WTC11 (cell line): ENCODE data around the gene FCHSD2. TPM values are rescaled to one million over a fixed set of nuclear protein-coding genes. Genes with fewer than 3 reads are reported as not detected.

ENCODE experiments used
- ATF1 ChIP-seq: sonication (generic); formaldehyde crosslinking; IDR thresholded peaks from 2 replicates; pipeline ENCODE4 v1.8.1; 2023; ENCODE audit warnings: mild to moderate bottlenecking, moderate library complexity, missing genetic modification reagents
- ATF6 ChIP-seq: sonication (generic); formaldehyde crosslinking; IDR thresholded peaks from 2 replicates; pipeline ENCODE4 v1.8.1; 2023; ENCODE audit warnings: mild to moderate bottlenecking, missing genetic modification reagents
- CREB1 ChIP-seq: sonication (generic); formaldehyde crosslinking; IDR thresholded peaks from 2 replicates; pipeline ENCODE4 v1.8.0; 2023; ENCODE audit warnings: mild to moderate bottlenecking, missing genetic modification reagents
- FOXJ3 ChIP-seq: sonication (generic); formaldehyde crosslinking; IDR thresholded peaks from 2 replicates; pipeline ENCODE4 v1.9.0; 2021; ENCODE audit warnings: missing genetic modification reagents, mild to moderate bottlenecking, borderline replicate concordance
- FOXK1 ChIP-seq: sonication (generic); formaldehyde crosslinking; IDR thresholded peaks from 2 replicates; pipeline ENCODE4 v1.8.0; 2022; ENCODE audit warnings: mild to moderate bottlenecking, moderate library complexity, missing genetic modification reagents
- GRHL2 ChIP-seq: fragments of 250-450 bp; sonication (Bioruptor Pico); IDR thresholded peaks from 2 replicates; pipeline ENCODE4 v1.8.0; 2022; ENCODE audit warnings: mild to moderate bottlenecking, moderate library complexity; ENCODE audit not compliant: insufficient replicate concordance, severe bottlenecking
- GTF2I ChIP-seq: fragments of 250-450 bp; sonication (Bioruptor Pico); conservative IDR thresholded peaks from 2 replicates; pipeline ENCODE4 v1.4.0; 2021; ENCODE audit warnings: mild to moderate bottlenecking
- HMGXB4 ChIP-seq: sonication (generic); formaldehyde crosslinking; IDR thresholded peaks from 2 replicates; pipeline ENCODE4 v1.8.1; 2023; ENCODE audit warnings: mild to moderate bottlenecking, moderate library complexity, missing genetic modification reagents
- NFE2L1 ChIP-seq: sonication (generic); formaldehyde crosslinking; IDR thresholded peaks from 2 replicates; pipeline ENCODE4 v1.8.1; 2023; ENCODE audit warnings: missing genetic modification reagents
- OVOL2 ChIP-seq: fragments of 250-450 bp; sonication (Bioruptor Pico); IDR thresholded peaks from 2 replicates; pipeline ENCODE4 v1.9.0; 2021; ENCODE audit warnings: mild to moderate bottlenecking, borderline replicate concordance
- PRDM15 ChIP-seq: sonication (generic); formaldehyde crosslinking; IDR thresholded peaks from 2 replicates; pipeline ENCODE4 v1.8.0; 2022; ENCODE audit warnings: missing genetic modification reagents
- PREB ChIP-seq: sonication (generic); formaldehyde crosslinking; IDR thresholded peaks from 2 replicates; pipeline ENCODE4 v1.8.1; 2022; ENCODE audit warnings: mild to moderate bottlenecking, missing genetic modification reagents, moderate library complexity, borderline replicate concordance
- RORB ChIP-seq: fragments of 250-450 bp; sonication (Bioruptor Pico); IDR thresholded peaks from 2 replicates; pipeline ENCODE4 v1.9.0; 2021; ENCODE audit warnings: mild to moderate bottlenecking
- SMAD4 ChIP-seq: sonication (generic); formaldehyde crosslinking; IDR thresholded peaks from 2 replicates; pipeline ENCODE4 v1.8.0; 2022; ENCODE audit warnings: mild to moderate bottlenecking, missing genetic modification reagents
- STAT6 ChIP-seq: sonication (generic); formaldehyde crosslinking; conservative IDR thresholded peaks from 2 replicates; pipeline ENCODE4 v1.8.1; 2023; ENCODE audit warnings: mild to moderate bottlenecking, low read depth, missing genetic modification reagents, moderate library complexity
- ZBTB21 ChIP-seq: sonication (generic); formaldehyde crosslinking; IDR thresholded peaks from 2 replicates; pipeline ENCODE4 v1.8.1; 2023; ENCODE audit warnings: mild to moderate bottlenecking, missing genetic modification reagents, borderline replicate concordance
- ZNF121 ChIP-seq: sonication (generic); formaldehyde crosslinking; IDR thresholded peaks from 2 replicates; pipeline ENCODE4 v1.8.0; 2023; ENCODE audit warnings: missing genetic modification reagents
- ZNF396 ChIP-seq: fragments of 250-450 bp; sonication (Bioruptor Pico); IDR thresholded peaks from 2 replicates; pipeline ENCODE4 v1.8.0; 2021; ENCODE audit warnings: mild to moderate bottlenecking, moderate library complexity, borderline replicate concordance
- ZNF416 ChIP-seq: fragments of 250-450 bp; sonication (Bioruptor Pico); IDR thresholded peaks from 2 replicates; pipeline ENCODE4 v1.9.0; 2021; ENCODE audit warnings: mild to moderate bottlenecking, inconsistent platforms
- ZNF423 ChIP-seq: fragments of 250-450 bp; sonication (Bioruptor Pico); IDR thresholded peaks from 2 replicates; pipeline ENCODE4 v2.1.2; 2022; ENCODE audit warnings: mild to moderate bottlenecking, moderate library complexity
- ZNF532 ChIP-seq: fragments of 250-450 bp; sonication (Bioruptor Pico); IDR thresholded peaks from 2 replicates; pipeline ENCODE4 v1.9.0; 2021; ENCODE audit warnings: mild to moderate bottlenecking, borderline replicate concordance
- total RNA-seq: library from RNA; stranded (reverse); gene quantifications from 3 replicates; pipeline ENCODE4 v1.2.3, GENCODE V29; 2021

Gene FCHSD2
- total RNA-seq, 1 experiment from 2014 or later = 10.1 TPM

- no peak for TF ChIP-seq ZNF396
- no peak for TF ChIP-seq RORB (CRISPR knock-in tag)
- TF ChIP-seq ZNF423 (CRISPR knock-in tag) = no peak
- TF ChIP-seq STAT6 = no peak; the same call in 1 of the 2 replicates
- TF ChIP-seq FOXJ3 (CRISPR knock-in tag) = no peak
- TF ChIP-seq ATF6 (CRISPR knock-in tag) = no peak
- TF ChIP-seq GTF2I (CRISPR knock-in tag) = no peak
- no peak for TF ChIP-seq ATF1
- no peak for TF ChIP-seq ZNF532 (CRISPR knock-in tag)
- no peak for TF ChIP-seq GRHL2 (CRISPR knock-in tag)
- TF ChIP-seq NFE2L1 (CRISPR knock-in tag) = peak; percentile 35; the same call in 1 of the 2 replicates
- no peak for TF ChIP-seq CREB1 (CRISPR knock-in tag)
- TF ChIP-seq ZBTB21 = 0 out of 2 replicates have a peak, but pooled peaks have one; percentile 58
- TF ChIP-seq FOXK1 (CRISPR knock-in tag) = no peak; the same call in 1 of the 2 replicates
- TF ChIP-seq OVOL2 (CRISPR knock-in tag) = no peak
- no peak for TF ChIP-seq PREB (CRISPR knock-in tag)
- no peak for TF ChIP-seq ZNF416 (CRISPR knock-in tag)
- no peak for TF ChIP-seq ZNF121 (CRISPR knock-in tag)
- no peak for TF ChIP-seq SMAD4 (CRISPR knock-in tag)
- peak; percentile 32 for TF ChIP-seq PRDM15 (CRISPR knock-in tag)
- TF ChIP-seq HMGXB4 (CRISPR knock-in tag) = peak; percentile 33
Observed at GRCh38 chr11:72814286-72815109, 327.6 kb downstream of the FCHSD2 start, which contains the start of gene ATG16L2 (continued).
